H1 (cell line): Measurements from ENCODE around the gene CGNL1.

Experiments used
- BCL11A ChIP-seq, 2 experiments: IDR thresholded peaks; one replicate each; pipeline ENCODE4 v1.6.1; 2011; ENCODE audit warnings: low read depth in 2 of 2, low read length in 2 of 2, mild to moderate bottlenecking in 2 of 2
- HDAC2 ChIP-seq, 2 experiments: fragments of 300-600 bp in 1 of 2; sonication (generic) in 1 of 2; IDR thresholded peaks; 2 replicates each; pipeline ENCODE4 v1.6.1; 2011 to 2012; ENCODE audit warnings: low read depth in 2 of 2, low read length in 2 of 2, mild to moderate bottlenecking in 2 of 2, moderate library complexity in 2 of 2, borderline replicate concordance in 1 of 2, inconsistent platforms in 1 of 2
- TF ChIP-seq, protein P1 (sequence below): IDR thresholded peaks from 2 replicates; pipeline ENCODE4 v1.6.1; 2012; ENCODE audit warnings: inconsistent platforms
- TF ChIP-seq, protein P2 (sequence below): IDR thresholded peaks from 2 replicates; pipeline ENCODE4 v1.6.1; 2012; ENCODE audit warnings: inconsistent platforms

DNA sequence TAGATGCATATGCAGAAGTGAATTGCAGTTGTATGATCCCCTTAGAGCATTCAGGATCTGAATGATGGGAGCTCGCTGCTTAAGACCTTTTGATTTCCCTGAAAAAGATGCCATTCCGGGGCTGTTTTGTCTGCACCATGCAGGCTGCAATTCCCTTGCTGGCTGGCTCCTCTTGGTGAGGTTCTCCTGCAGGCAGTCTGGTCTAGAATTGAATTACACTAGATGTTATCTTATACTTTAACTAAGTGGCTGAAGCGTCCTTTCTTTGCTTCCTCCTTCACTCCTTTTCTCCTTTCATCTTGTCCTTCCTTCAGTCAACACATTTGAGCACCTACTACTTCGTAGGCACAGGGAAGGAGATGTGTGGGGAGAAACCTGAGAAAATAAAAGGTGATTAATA, 196.8 kb downstream of the CGNL1 start:
- TF ChIP-seq, protein P1, sequence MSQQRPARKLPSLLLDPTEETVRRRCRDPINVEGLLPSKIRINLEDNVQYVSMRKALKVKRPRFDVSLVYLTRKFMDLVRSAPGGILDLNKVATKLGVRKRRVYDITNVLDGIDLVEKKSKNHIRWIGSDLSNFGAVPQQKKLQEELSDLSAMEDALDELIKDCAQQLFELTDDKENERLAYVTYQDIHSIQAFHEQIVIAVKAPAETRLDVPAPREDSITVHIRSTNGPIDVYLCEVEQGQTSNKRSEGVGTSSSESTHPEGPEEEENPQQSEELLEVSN, result no peak
- no peak for TF ChIP-seq HDAC2 (IDR thresholded peaks at IDR 0.05; ENCODE audit: borderline replicate concordance in 1 of 2, low read depth in 2 of 2, low read length in 2 of 2)
- no peak for TF ChIP-seq BCL11A (IDR thresholded peaks at IDR 0.05; ENCODE audit: low read depth in 2 of 2, low read length in 2 of 2)
- TF ChIP-seq, protein P2, sequence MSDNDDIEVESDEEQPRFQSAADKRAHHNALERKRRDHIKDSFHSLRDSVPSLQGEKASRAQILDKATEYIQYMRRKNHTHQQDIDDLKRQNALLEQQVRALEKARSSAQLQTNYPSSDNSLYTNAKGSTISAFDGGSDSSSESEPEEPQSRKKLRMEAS, result no peak
